GM18502 (cell line): ENCODE measurements around the gene CTNNA2.

Experiments used
- ATAC-seq: cut with Tn5 transposase; IDR thresholded peaks from one replicate; pipeline ENCODE4 v1.9.1; 2021; ENCODE audit warnings: mild to moderate bottlenecking; ENCODE audit not compliant: unreplicated experiment, poor library complexity

The CTNNA2 gene

GRCh38 chr2:79611448-79612016, 98.7 kb downstream of the CTNNA2 start:
- no peak for ATAC-seq

GRCh38 chr2:79612999-79613398, 100.1 kb downstream of the CTNNA2 start:
- ATAC-seq, result no peak

- ATAC-seq, result no peak
Measured at GRCh38 chr2:79619442-79619841, 106.6 kb downstream of the CTNNA2 start.

GRCh38 chr2:79619976-79620375, 107.1 kb downstream of the CTNNA2 start:
- no peak for ATAC-seq

GRCh38 chr2:79620679-79621078, 107.8 kb downstream of the CTNNA2 start:
- ATAC-seq, result no peak

GRCh38 chr2:79621252-79621651, 108.4 kb downstream of the CTNNA2 start:
- no peak for ATAC-seq

- ATAC-seq, result no peak
Measured at GRCh38 chr2:79621755-79622154, 108.9 kb downstream of the CTNNA2 start.

GRCh38 chr2:79622508-79622907, 109.7 kb downstream of the CTNNA2 start:
- no peak for ATAC-seq

GRCh38 chr2:79627237-79627636, 114.4 kb downstream of the CTNNA2 start:
- no peak for ATAC-seq

- no peak for ATAC-seq
Measured at GRCh38 chr2:79630060-79630459, 117.2 kb downstream of the CTNNA2 start.

GRCh38 chr2:79630972-79631557, 118.2 kb downstream of the CTNNA2 start:
- ATAC-seq, result no peak

- no peak for ATAC-seq
Measured at GRCh38 chr2:79638410-79638809, 125.6 kb downstream of the CTNNA2 start.

- no peak for ATAC-seq
Measured at GRCh38 chr2:79638954-79639353, 126.1 kb downstream of the CTNNA2 start.

GRCh38 chr2:79640001-79640400, 127.2 kb downstream of the CTNNA2 start:
- ATAC-seq, result no peak

- no peak for ATAC-seq
Measured at GRCh38 chr2:79649531-79649930, 136.7 kb downstream of the CTNNA2 start.

GRCh38 chr2:79660557-79660956, 147.7 kb downstream of the CTNNA2 start:
- no peak for ATAC-seq

- ATAC-seq, result no peak
Measured at GRCh38 chr2:79665091-79665490, 152.2 kb downstream of the CTNNA2 start.

- ATAC-seq, result no peak
Measured at GRCh38 chr2:79666430-79666829, 153.6 kb downstream of the CTNNA2 start.

GRCh38 chr2:79669714-79670113, 156.9 kb downstream of the CTNNA2 start:
- ATAC-seq, result no peak

- ATAC-seq, result no peak
Measured at GRCh38 chr2:79670198-79670597, 157.3 kb downstream of the CTNNA2 start.

GRCh38 chr2:79686884-79687283, 174.0 kb downstream of the CTNNA2 start:
- ATAC-seq, result no peak

GRCh38 chr2:79695248-79695647, 182.4 kb downstream of the CTNNA2 start:
- no peak for ATAC-seq
